K562 (cell line): ENCODE results near the gene FUCA1. TPM values are rescaled to one million over a fixed set of nuclear protein-coding genes. Genes with fewer than 3 reads are reported as not detected.
A peak's percentile ranks its signal among the peaks of the same experiment; 100 is the strongest.

Source experiments
- ATAC-seq: fragments of 200-7000 bp; cut with Tn5 transposase; 3 replicates; pipeline ENCODE4 v1.9.1; 2020; ENCODE audit warnings: moderate library complexity
- BruUV-seq: library from RNA; stranded (reverse); fragments of 400-500 nt; replicated peaks from 2 replicates; lab custom pipeline; 2021; lab: Mats Ljungman, UMichigan
- CTCF ChIA-PET: fragments of 300-600 bp; formaldehyde crosslinking; extraction: SDS; loops from one replicate; lab custom pipeline; 2021; ENCODE audit warnings: low intra/inter-chr PET ratio; lab: Yijun Ruan, JAX
- POLR2A ChIA-PET: fragments of 300-600, 350-650 bp; sonication (Branson Sonifier 250); formaldehyde crosslinking; extraction: SDS; loops from one replicate; lab custom pipeline; 2021; ENCODE audit warnings: antibody characterized with exemption, inconsistent platforms; lab: Yijun Ruan, JAX
- DNase-seq, 4 experiments: peaks; one replicate each; pipeline versions ENCODE4 v3.0.0 to v3.0.0-alpha.2; 2011 to 2018; ENCODE audit warnings: low spot score in 3 of 4, mixed read lengths in 3 of 4; ENCODE audit errors: extremely low read depth in 1 of 4
- FAIRE-seq: peaks from 2 replicates; lab custom pipeline; 2011; peaks lifted over from hg19 to GRCh38; lab: Jason Lieb, UNC
- H2AFZ ChIP-seq: 2 replicates; pipeline ENCODE4 v1.6.0; 2011; ENCODE audit warnings: low read depth, low read length, control low read depth, inconsistent platforms
- H3K27ac ChIP-seq: fragments of 200-600 bp; 3 replicates; pipeline ENCODE4 v1.8.0; 2011; ENCODE audit warnings: low read depth, mild to moderate bottlenecking, control low read depth, inconsistent platforms, low read length, moderate library complexity, mixed read lengths; ENCODE audit errors: extremely low read depth
- H3K27me3 ChIP-seq, 2 experiments: fragments of 300-600 bp in 1 of 2; 2 replicates in 1 of 2; 3 replicates in 1 of 2; pipeline versions ENCODE4 v1.6.0 to v1.8.0; 2011; ENCODE audit warnings: inconsistent platforms in 2 of 2, low read length in 2 of 2, mild to moderate bottlenecking in 1 of 2, mixed read lengths in 1 of 2, moderate library complexity in 1 of 2; ENCODE audit not compliant: control insufficient read depth in 2 of 2, insufficient read depth in 2 of 2
- H3K36me3 ChIP-seq: fragments of 300-600 bp; 3 replicates; pipeline ENCODE4 v1.8.0; 2011; ENCODE audit warnings: mild to moderate bottlenecking, low read length, inconsistent platforms; ENCODE audit not compliant: control insufficient read depth, insufficient read depth
- H3K4me1 ChIP-seq, 2 experiments: fragments of 200-600 bp in 1 of 2; replicated peaks in 1 of 2; 2 replicates in 1 of 2; 3 replicates in 1 of 2; pipeline versions ENCODE4 v1.5.1 to v1.8.0; 2011; ENCODE audit warnings: inconsistent platforms in 2 of 2, low read length in 2 of 2, mild to moderate bottlenecking in 1 of 2, mixed read lengths in 1 of 2, moderate library complexity in 1 of 2; ENCODE audit not compliant: control insufficient read depth in 2 of 2, insufficient read depth in 2 of 2
- H3K4me2 ChIP-seq: 2 replicates; pipeline ENCODE4 v1.6.1; 2011; ENCODE audit warnings: low read length, control low read depth, inconsistent platforms, mixed read lengths; ENCODE audit not compliant: insufficient read depth
- H3K4me3 ChIP-seq: fragments of 200-600 bp; sonication (generic), shearing (Covaris generic); 2 replicates; pipeline ENCODE4 v1.5.1; 2016; ENCODE audit warnings: control low read depth, inconsistent platforms
- H3K79me2 ChIP-seq: fragments of 200-600 bp; 3 replicates; pipeline ENCODE4 v1.8.0; 2011; ENCODE audit warnings: low read length, inconsistent platforms; ENCODE audit not compliant: control insufficient read depth, insufficient read depth
- H3K9ac ChIP-seq, 2 experiments: 2 replicates each; pipeline versions ENCODE4 v1.6.0 to v1.6.1; 2011; ENCODE audit warnings: low read depth in 2 of 2, low read length in 2 of 2, control low read depth in 1 of 2, inconsistent platforms in 1 of 2, mild to moderate bottlenecking in 1 of 2, mixed read lengths in 1 of 2; ENCODE audit not compliant: insufficient read depth in 1 of 2
- H3K9me1 ChIP-seq: one replicate; pipeline ENCODE4 v1.6.0; 2011; ENCODE audit warnings: inconsistent platforms, mild to moderate bottlenecking, low read length, moderate library complexity; ENCODE audit not compliant: control insufficient read depth, insufficient read depth
- H3K9me3 ChIP-seq: replicated peaks from 2 replicates; pipeline ENCODE4 v1.5.1; 2011; ENCODE audit warnings: low read depth, low read length, inconsistent platforms; ENCODE audit not compliant: control insufficient read depth, insufficient read depth
- H4K20me1 ChIP-seq: replicated peaks from 2 replicates; pipeline ENCODE4 v1.6.1; 2011; ENCODE audit warnings: low read length, inconsistent platforms, mixed read lengths; ENCODE audit not compliant: control insufficient read depth, insufficient read depth
- CBX3 ChIP-seq, 2 experiments: IDR thresholded peaks; 1 replicate in 1 of 2; 2 replicates in 1 of 2; pipeline ENCODE4 v1.6.1; 2012; ENCODE audit warnings: inconsistent platforms in 2 of 2, low read length in 2 of 2, borderline replicate concordance in 1 of 2, control low read depth in 1 of 2
- ESRRB ChIP-seq: fragments of 250-450 bp; sonication (Bioruptor Pico); IDR thresholded peaks from 2 replicates; pipeline ENCODE4 v1.5.0; 2020; ENCODE audit warnings: mild to moderate bottlenecking, moderate library complexity, borderline replicate concordance
- ZNF263 ChIP-seq: sonication (generic); formaldehyde crosslinking; IDR thresholded peaks from 2 replicates; pipeline ENCODE4 v1.8.0; 2022; ENCODE audit warnings: mild to moderate bottlenecking, missing genetic modification reagents, borderline replicate concordance
- WGBS: fragments of 100-300 bp; shearing (Covaris generic); methylation state at CpG from one replicate; pipeline ENCODE4 v1.1.6; 2016; ENCODE audit warnings: low coverage, mixed read lengths; ENCODE audit not compliant: insufficient coverage; ENCODE audit errors: missing lambda C conversion rate; 5-methylcytosine and 5-hydroxymethylcytosine counted together
- in situ Hi-C: fragments of 300-500 bp; cut with MboI; formaldehyde crosslinking; loops from 4 replicates; pipeline ENCODE4 v1.15.0; 2018; ENCODE audit warnings: inconsistent platforms, mixed read lengths
- intact Hi-C: fragments of 100-400 bp; cut with micrococcal nuclease; formaldehyde crosslinking; loops from 2 replicates; pipeline ENCODE4 v1.14.2; 2022
- polyA plus RNA-seq, 8 experiments: library from polyadenylated mRNA; depleted of rRNA in 4 of 8; stranded (reverse) in 5 of 8; unstranded in 3 of 8; fragments of >200 nt; fragmentation: Nextera tagmentation in 2 of 8; fragmentation: Illumina TruSeq in 1 of 8; extraction: Ambion mirVana in 2 of 8; extraction: Trizol in 1 of 8; gene quantifications; 2 replicates each; pipeline versions ENCODE4 v1.2.1 to v1.2.3, GENCODE V29; 2011 to 2014; ENCODE audit warnings: inconsistent platforms in 1 of 8, missing spikeins in 1 of 8
- total RNA-seq, 7 experiments: library from RNA; depleted of rRNA in 6 of 7; stranded (reverse); fragments of >200 nt in 6 of 7; fragmentation: Illumina TruSeq in 2 of 7; extraction: Trizol in 2 of 7; gene quantifications; 2 replicates each; pipeline versions ENCODE4 v1.2.1 to v1.2.3, GENCODE V29; 2011 to 2021; ENCODE audit warnings: low replicate concordance in 1 of 7
- TF ChIP-seq, protein P1 (sequence below): fragments of 250-450 bp; sonication (Bioruptor Pico); IDR thresholded peaks from 2 replicates; pipeline ENCODE4 v1.4.0; 2020; ENCODE audit warnings: mild to moderate bottlenecking, moderate library complexity

Gene FUCA1
- total and polyA plus RNA-seq, 9 of the 15 experiments (the other 6 are each of a cell fraction or from before 2014, with no cell fraction given): 7.0 to 20.5 (median 13.5) TPM

DNA sequence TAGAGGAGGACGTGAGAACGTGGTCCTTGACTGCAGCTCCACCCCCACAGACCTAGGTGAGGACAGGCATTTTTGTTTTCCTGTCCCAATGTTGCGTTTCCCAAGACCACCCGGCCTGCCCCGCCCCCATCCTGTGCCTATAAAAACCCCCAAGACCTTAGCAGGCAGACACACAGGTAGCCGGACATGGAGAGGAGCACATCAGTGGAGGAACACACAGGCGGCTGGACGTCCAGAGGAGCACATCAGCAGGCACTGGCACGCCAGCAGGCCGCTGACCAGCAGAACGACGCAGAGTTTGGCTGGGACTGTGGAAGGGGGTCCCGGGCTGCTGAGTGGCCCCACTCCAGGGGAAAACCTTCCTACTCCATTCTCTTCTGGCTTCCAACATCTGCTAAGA lies 30.2 kb downstream of the FUCA1 start:
- ChIA-PET CTCF (no interaction called here), POLR2A (interaction anchor here (0.6 kb wide), 1 partner anchor 57 kb away, joined by 5 read pairs; no protein-coding TSS in a partner anchor)
- H3K79me2 ChIP-seq: no peaks in the 10 kb centered on the region
- DNase-seq (peak in 1 of 4 experiments; percentile 4), FAIRE-seq (no peak), ATAC-seq (peak; percentile 44)
- H3K4me1 ChIP-seq: peaks cover 5 to 8% of the 10 kb centered on the region in 2 experiments; a peak in 4 of 5 replicates
- H2AFZ ChIP-seq: peak overlapping the region; percentile 90
- peak overlapping the region; percentile 38 for H3K4me3 ChIP-seq
- no peaks in the 10 kb centered on the region for H3K27me3 ChIP-seq
- no peaks in the 10 kb centered on the region for H3K36me3 ChIP-seq
- no TSS peak for BruUV-seq
- intact Hi-C loops: no loop called here
- in situ Hi-C loops: no loop called here
- H4K20me1 ChIP-seq: no peaks in the 10 kb centered on the region
- no peak for TF ChIP-seq ESRRB (CRISPR knock-in tag)
- TF ChIP-seq, protein P1, sequence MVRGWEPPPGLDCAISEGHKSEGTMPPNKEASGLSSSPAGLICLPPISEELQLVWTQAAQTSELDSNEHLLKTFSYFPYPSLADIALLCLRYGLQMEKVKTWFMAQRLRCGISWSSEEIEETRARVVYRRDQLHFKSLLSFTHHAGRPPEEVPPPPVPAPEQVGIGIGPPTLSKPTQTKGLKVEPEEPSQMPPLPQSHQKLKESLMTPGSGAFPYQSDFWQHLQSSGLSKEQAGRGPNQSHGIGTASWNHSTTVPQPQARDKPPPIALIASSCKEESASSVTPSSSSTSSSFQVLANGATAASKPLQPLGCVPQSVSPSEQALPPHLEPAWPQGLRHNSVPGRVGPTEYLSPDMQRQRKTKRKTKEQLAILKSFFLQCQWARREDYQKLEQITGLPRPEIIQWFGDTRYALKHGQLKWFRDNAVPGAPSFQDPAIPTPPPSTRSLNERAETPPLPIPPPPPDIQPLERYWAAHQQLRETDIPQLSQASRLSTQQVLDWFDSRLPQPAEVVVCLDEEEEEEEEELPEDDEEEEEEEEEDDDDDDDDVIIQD (CRISPR knock-in tag): no peak
- peak; percentile 22; the same call in 1 of the 2 replicates for TF ChIP-seq ZNF263 (CRISPR knock-in tag)
- no peak overlapping the region for H3K27ac ChIP-seq
- no peaks in the 10 kb centered on the region for H3K9me3 ChIP-seq
- H3K9me1 ChIP-seq: no peaks in the 10 kb centered on the region
- 8% methylated on average over 12 of the region's 13 CpGs for WGBS
- H3K4me2 ChIP-seq: peak overlapping the region; percentile 85
- peak overlapping the region; percentile 32 to 88; a peak in 3 of 4 replicates for H3K9ac ChIP-seq

- ChIA-PET POLR2A (no interaction called here), CTCF (no interaction called here)
- intact Hi-C loops: no loop called here
- Histone ChIP-seq H3K9me3 (no peaks in the 10 kb centered on the region), H2AFZ (peak overlapping the region; percentile 48), H3K4me3 (no peak overlapping the region), H3K36me3 (no peaks in the 10 kb centered on the region), H3K79me2 (no peaks in the 10 kb centered on the region), H3K4me1 (peaks cover 5 to 8% of the 10 kb centered on the region in 2 experiments; a peak in 4 of 5 replicates), H3K4me2 (no peak overlapping the region), H4K20me1 (no peaks in the 10 kb centered on the region), H3K9me1 (no peaks in the 10 kb centered on the region), H3K9ac (no peak overlapping the region), H3K27me3 (no peaks in the 10 kb centered on the region), H3K27ac (no peak overlapping the region)
- FAIRE-seq (no peak), ATAC-seq (no peak), DNase-seq (no peak)
- 15% methylated on average over 3 of the region's 3 CpGs for WGBS
- in situ Hi-C loops: no loop called here
- no TSS peak for BruUV-seq
- peak in 1 of 2 experiments; percentile 36; a peak in 1 of 3 replicates for TF ChIP-seq CBX3 (IDR thresholded peaks at IDR 0.05; ENCODE audit: borderline replicate concordance in 1 of 2, low read length in 2 of 2)
These were observed 32.1 kb downstream of the FUCA1 start for GRCh38 chr1:23836037-23836436.
